Uterus (tissue), 4 donors: Measurements from ENCODE around the gene SLC12A1. TPM values are rescaled to one million over a fixed set of nuclear protein-coding genes. Genes with fewer than 3 reads are reported as not detected.

Experiments used
- DNase-seq, 2 donors: peaks; one replicate each; pipeline ENCODE4 v3.0.0-alpha.2; 2019 to 2020
- H3K27ac ChIP-seq, 2 donors: fragments of 200-600 bp; sonication (generic); 1 replicate in 1 of 2; 2 replicates in 1 of 2; pipeline ENCODE4 v1.5.1; 2016 to 2018
- H3K27me3 ChIP-seq, 2 donors: fragments of 200-600 bp; sonication (generic); one replicate each; pipeline ENCODE4 v1.5.1; 2018 to 2019; ENCODE audit warnings: control low read depth in 1 of 2
- H3K36me3 ChIP-seq, 2 donors: fragments of 200-600 bp; sonication (generic); one replicate each; pipeline ENCODE4 v1.5.1; 2019; ENCODE audit warnings: control low read depth in 1 of 2
- H3K4me1 ChIP-seq, 2 donors: fragments of 200-600 bp; sonication (generic); one replicate each; pipeline ENCODE4 v1.5.1; 2018 to 2019; ENCODE audit warnings: control low read depth in 1 of 2
- H3K4me3 ChIP-seq, 2 donors: fragments of 200-600 bp; sonication (generic); 1 replicate in 1 of 2; 2 replicates in 1 of 2; pipeline ENCODE4 v1.5.1; 2018 to 2019; ENCODE audit warnings: mild to moderate bottlenecking in 1 of 2
- H3K9me3 ChIP-seq, 2 donors: fragments of 200-600 bp; sonication (generic); one replicate each; pipeline ENCODE4 v1.5.1; 2019; ENCODE audit warnings: control low read depth in 1 of 2
- CTCF ChIP-seq, 4 experiments: fragments of 200-600 bp in 2 of 4; fragments of 450-650 bp in 2 of 4; sonication (generic) in 2 of 4; IDR thresholded peaks; one replicate each; pipeline ENCODE4 v1.5.1; 2016 to 2019; ENCODE audit warnings: antibody characterized with exemption in 4 of 4, mild to moderate bottlenecking in 2 of 4, moderate library complexity in 1 of 4
- POLR2A ChIP-seq, 2 donors: fragments of 450-650 bp; IDR thresholded peaks; one replicate each; pipeline ENCODE4 v1.6.1; 2016; ENCODE audit warnings: antibody characterized with exemption in 2 of 2, mild to moderate bottlenecking in 1 of 2, moderate library complexity in 1 of 2
- intact Hi-C: fragments of 100-400 bp; cut with DNase I; formaldehyde crosslinking; loops from one replicate; pipeline ENCODE4 v1.15.1; 2023; ENCODE audit warnings: low total_unique reads
- total RNA-seq, 4 donors: library from RNA; depleted of rRNA in 3 of 4; stranded (reverse); fragments of >200 nt in 3 of 4; gene quantifications; one replicate each; pipeline versions ENCODE4 v1.1.0 to v1.2.4, GENCODE V29; 2014 to 2023
- donor health status: DM: yes; HTN: yes; CAD: no.

The SLC12A1 gene
- under 1 TPM in 1 of 4 donors, not detected in 3; 0.41 TPM for total RNA-seq

DNA sequence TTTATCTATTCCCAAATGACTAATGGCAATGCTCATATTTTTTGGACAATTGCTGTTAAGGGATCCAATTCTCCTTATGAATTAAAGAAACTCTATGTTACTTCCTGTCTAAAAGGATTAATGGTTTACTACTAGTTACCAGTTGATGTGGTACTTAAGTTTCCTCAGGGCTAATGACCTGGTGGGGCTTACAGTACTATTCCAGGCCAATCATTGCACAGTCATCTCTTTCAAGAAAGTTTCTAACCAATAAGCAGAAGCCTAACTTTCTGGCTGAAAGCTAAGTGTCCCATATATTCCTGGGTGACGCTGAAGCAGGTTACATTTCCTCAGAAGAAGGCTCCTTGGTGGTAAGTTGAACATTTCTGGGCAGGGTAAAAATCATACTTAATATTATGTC is at the start of gene SLC12A1:
Gene SLC12A1 (plus strand): TSS at position 322 of the 400 bp plus-strand sequence. CDS start 1,418 bp downstream, outside the sequence.
- DNase-seq: no peak
- intact Hi-C loops: no loop called here
- no peaks in the 10 kb centered on the region for H3K4me1 ChIP-seq
- H3K36me3 ChIP-seq: no peaks in the 10 kb centered on the region
- H3K27me3 ChIP-seq: no peaks in the 10 kb centered on the region
- no peak within 1 kb of the TSS for H3K27ac ChIP-seq
- no peaks in the 10 kb centered on the region for H3K9me3 ChIP-seq
- TF ChIP-seq POLR2A (IDR thresholded peaks at IDR 0.05): no peak
- no peak for TF ChIP-seq CTCF (IDR thresholded peaks at IDR 0.05)
- H3K4me3 ChIP-seq: no peak within 1 kb of the TSS

DNA sequence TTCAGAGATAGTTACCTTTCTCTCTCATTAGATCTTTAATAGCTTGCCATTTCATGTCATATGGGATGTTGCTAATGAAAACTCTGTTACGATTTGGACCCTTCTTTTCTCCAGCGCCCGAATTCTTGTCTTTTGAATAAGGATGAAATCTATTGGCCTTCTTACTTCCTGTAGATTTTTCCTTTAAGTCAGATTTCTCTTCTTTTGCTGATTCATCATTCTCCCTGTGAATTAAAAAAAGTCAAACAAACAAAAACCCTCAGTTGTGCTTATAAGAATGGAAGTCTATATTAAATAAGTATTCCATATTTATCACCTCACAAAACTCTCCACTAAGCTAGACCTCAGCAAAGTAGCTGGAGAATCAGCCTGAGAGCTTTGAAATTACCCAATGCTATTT is 37.5 kb upstream of the SLC12A1 start:
- H3K27ac ChIP-seq: no peak overlapping the region
- H3K9me3 ChIP-seq: no peaks in the 10 kb centered on the region
- no peaks in the 10 kb centered on the region for H3K4me1 ChIP-seq
- no peaks in the 10 kb centered on the region for H3K36me3 ChIP-seq
- no peaks in the 10 kb centered on the region for H3K27me3 ChIP-seq
- no peak overlapping the region for H3K4me3 ChIP-seq
- no peak for DNase-seq
- intact Hi-C loops: no loop called here
- TF ChIP-seq POLR2A (IDR thresholded peaks at IDR 0.05) (no peak), CTCF (IDR thresholded peaks at IDR 0.05) (no peak)

GRCh38 chr15:48170981-48171380 is 35.1 kb upstream of the SLC12A1 start:
- Histone ChIP-seq H3K27ac (no peak overlapping the region), H3K4me3 (no peak overlapping the region), H3K9me3 (no peaks in the 10 kb centered on the region), H3K27me3 (no peaks in the 10 kb centered on the region), H3K4me1 (no peaks in the 10 kb centered on the region), H3K36me3 (no peaks in the 10 kb centered on the region)
- no peak for TF ChIP-seq CTCF (IDR thresholded peaks at IDR 0.05)
- TF ChIP-seq POLR2A (IDR thresholded peaks at IDR 0.05): no peak
- intact Hi-C loops: no loop called here
- no peak for DNase-seq

DNA sequence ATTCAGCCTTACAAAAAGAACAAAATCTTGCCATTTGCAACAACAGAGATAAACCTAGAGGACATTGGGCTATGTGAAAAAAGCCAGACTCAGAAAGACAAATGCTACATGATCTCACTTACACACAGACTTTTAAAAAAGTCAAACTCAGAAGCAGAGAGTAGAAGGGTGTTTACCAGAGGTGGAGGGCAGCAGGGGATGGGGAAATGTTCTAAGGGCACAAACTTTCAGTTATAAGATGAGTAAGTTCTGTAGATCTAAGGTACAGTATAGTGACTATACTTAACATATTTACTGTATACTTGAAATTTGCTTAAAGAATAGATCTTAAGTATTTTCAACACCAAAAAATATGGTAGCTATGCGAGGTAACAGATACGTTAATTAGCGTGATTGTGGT is 31.0 kb upstream of the SLC12A1 start:
- no peak overlapping the region for H3K4me3 ChIP-seq
- no peaks in the 10 kb centered on the region for H3K36me3 ChIP-seq
- no peaks in the 10 kb centered on the region for H3K4me1 ChIP-seq
- TF ChIP-seq POLR2A (IDR thresholded peaks at IDR 0.05): no peak
- intact Hi-C loops: no loop called here
- H3K27ac ChIP-seq: no peak overlapping the region
- no peak for DNase-seq
- H3K27me3 ChIP-seq: no peaks in the 10 kb centered on the region
- H3K9me3 ChIP-seq: no peaks in the 10 kb centered on the region

GRCh38 chr15:48176112-48176511 is 30.0 kb upstream of the SLC12A1 start:
- H3K4me1 ChIP-seq: no peaks in the 10 kb centered on the region
- DNase-seq: no peak
- no peak overlapping the region for H3K4me3 ChIP-seq
- H3K9me3 ChIP-seq: no peaks in the 10 kb centered on the region
- H3K27me3 ChIP-seq: no peaks in the 10 kb centered on the region
- TF ChIP-seq CTCF (IDR thresholded peaks at IDR 0.05): no peak
- no peak for TF ChIP-seq POLR2A (IDR thresholded peaks at IDR 0.05)
- intact Hi-C loops: no loop called here
- no peak overlapping the region for H3K27ac ChIP-seq
- H3K36me3 ChIP-seq: no peaks in the 10 kb centered on the region

DNA sequence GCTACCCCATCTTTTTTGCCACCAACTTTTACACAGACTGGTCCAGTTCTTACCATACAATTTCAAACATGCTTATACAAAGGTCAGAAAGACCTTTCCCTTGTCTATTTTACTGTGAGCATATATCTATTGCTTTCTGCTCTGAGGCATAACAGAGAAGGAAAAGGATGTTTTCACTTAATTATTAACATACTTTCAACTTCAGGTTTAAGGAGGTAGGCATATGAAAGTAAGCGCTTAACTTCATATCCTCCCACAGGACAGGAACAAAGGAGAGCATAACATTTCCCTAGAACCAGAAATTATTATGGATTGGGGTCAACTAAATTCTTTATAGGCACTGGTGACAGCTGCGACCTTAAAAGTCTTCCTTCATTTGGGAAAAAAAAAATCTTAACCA is 29.1 kb upstream of the SLC12A1 start:
- peak overlapping the region in 1 of 2 donors; percentile 47 for H3K4me3 ChIP-seq
- TF ChIP-seq POLR2A (IDR thresholded peaks at IDR 0.05) (no peak), CTCF (IDR thresholded peaks at IDR 0.05) (no peak)
- no peak overlapping the region for H3K27ac ChIP-seq

More for the DNA sequence above, 29.1 kb upstream of the SLC12A1 start:
- intact Hi-C loops: no loop called here
- no peaks in the 10 kb centered on the region for H3K9me3 ChIP-seq
- no peaks in the 10 kb centered on the region for H3K27me3 ChIP-seq
- no peak for DNase-seq
- no peaks in the 10 kb centered on the region for H3K4me1 ChIP-seq
- no peaks in the 10 kb centered on the region for H3K36me3 ChIP-seq
